Thoracic aorta (tissue), 2 donors: ENCODE data around the gene RALGAPA2. TPM values are rescaled to one million over a fixed set of nuclear protein-coding genes. Genes with fewer than 3 reads are reported as not detected.

ENCODE experiments used
- ATAC-seq: fragments of 150-250 bp; one replicate; pipeline ENCODE4 v1.8.0; 2017; ENCODE audit warnings: low read depth; ENCODE audit not compliant: insufficient number of reproducible peaks, low FRiP score
- DNase-seq: peaks from one replicate; pipeline ENCODE4 v3.0.0-alpha.2; 2020; ENCODE audit warnings: low spot score
- H3K27ac ChIP-seq, 2 donors: fragments of 200-600 bp; sonication (generic); 1 replicate in 1 of 2; 2 replicates in 1 of 2; pipeline ENCODE4 v1.5.1; 2016; ENCODE audit warnings: mild to moderate bottlenecking in 2 of 2, moderate library complexity in 2 of 2
- H3K27me3 ChIP-seq: fragments of 200-600 bp; sonication (generic); replicated peaks from 2 replicates; pipeline ENCODE4 v1.6.0; 2016; ENCODE audit warnings: mild to moderate bottlenecking; ENCODE audit not compliant: insufficient read depth
- H3K36me3 ChIP-seq: fragments of 200-600 bp; sonication (generic); one replicate; pipeline ENCODE4 v1.5.1; 2016
- H3K4me1 ChIP-seq, 2 donors: fragments of 200-600 bp; sonication (generic); 1 replicate in 1 of 2; 2 replicates in 1 of 2; pipeline versions ENCODE4 v1.5.1 to v1.6.0; 2016; ENCODE audit warnings: low read depth in 2 of 2, mild to moderate bottlenecking in 1 of 2; ENCODE audit not compliant: control insufficient read depth in 1 of 2
- H3K4me3 ChIP-seq: fragments of 200-600 bp; sonication (generic); 2 replicates; pipeline ENCODE4 v1.5.1; 2016; ENCODE audit warnings: mild to moderate bottlenecking
- H3K9me3 ChIP-seq: fragments of 200-600 bp; sonication (generic); 2 replicates; pipeline ENCODE4 v1.5.1; 2016
- total RNA-seq, 2 donors: library from RNA; depleted of rRNA; stranded (reverse); fragments of >200 nt; gene quantifications; one replicate each; pipeline versions ENCODE4 v1.1.0 to v1.2.3, GENCODE V29; 2016
- TF ChIP-seq, protein P1 (sequence below): fragments of 200-600 bp; sonication (generic); IDR thresholded peaks from one replicate; pipeline ENCODE4 v1.5.1; 2019; ENCODE audit warnings: antibody characterized with exemption

The RALGAPA2 gene
- total RNA-seq, 2 donors from 2014 or later, result 20.3 to 48.3 TPM

DNA sequence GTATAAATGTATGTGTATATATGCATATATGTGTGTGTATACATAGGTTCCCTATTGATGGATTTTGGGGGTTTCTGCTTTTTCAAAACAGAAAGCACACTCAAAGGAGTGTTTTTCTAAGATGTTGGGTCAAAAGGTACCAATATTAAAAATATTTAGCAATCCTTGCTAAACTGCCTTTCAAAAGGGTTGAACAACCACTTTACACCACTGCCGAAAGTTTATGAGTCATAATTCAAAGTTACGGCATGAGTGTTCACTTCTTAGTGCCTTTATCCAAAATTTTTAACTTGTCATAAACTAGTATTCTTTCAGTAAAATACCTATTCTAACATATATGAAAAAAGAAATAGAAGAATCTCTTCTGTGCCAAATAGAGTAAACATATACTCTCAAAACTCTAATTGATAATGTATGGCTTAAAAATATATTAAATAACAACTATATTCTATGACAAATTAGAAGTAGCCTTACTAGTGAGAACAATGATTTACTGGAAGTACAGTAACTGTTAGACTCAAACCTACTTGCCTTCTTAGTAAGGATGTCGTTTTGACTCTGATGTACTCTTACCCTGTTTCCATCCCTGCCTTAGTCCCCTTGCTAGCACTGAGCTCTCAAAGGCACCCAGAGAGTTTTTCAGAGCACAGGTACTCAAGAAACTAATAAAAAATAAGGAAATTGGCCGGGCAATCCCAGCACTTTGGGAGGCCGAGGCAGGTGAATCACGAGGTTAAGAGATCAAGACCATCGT is 208.5 kb downstream of the RALGAPA2 start:
- TF ChIP-seq, protein P1, sequence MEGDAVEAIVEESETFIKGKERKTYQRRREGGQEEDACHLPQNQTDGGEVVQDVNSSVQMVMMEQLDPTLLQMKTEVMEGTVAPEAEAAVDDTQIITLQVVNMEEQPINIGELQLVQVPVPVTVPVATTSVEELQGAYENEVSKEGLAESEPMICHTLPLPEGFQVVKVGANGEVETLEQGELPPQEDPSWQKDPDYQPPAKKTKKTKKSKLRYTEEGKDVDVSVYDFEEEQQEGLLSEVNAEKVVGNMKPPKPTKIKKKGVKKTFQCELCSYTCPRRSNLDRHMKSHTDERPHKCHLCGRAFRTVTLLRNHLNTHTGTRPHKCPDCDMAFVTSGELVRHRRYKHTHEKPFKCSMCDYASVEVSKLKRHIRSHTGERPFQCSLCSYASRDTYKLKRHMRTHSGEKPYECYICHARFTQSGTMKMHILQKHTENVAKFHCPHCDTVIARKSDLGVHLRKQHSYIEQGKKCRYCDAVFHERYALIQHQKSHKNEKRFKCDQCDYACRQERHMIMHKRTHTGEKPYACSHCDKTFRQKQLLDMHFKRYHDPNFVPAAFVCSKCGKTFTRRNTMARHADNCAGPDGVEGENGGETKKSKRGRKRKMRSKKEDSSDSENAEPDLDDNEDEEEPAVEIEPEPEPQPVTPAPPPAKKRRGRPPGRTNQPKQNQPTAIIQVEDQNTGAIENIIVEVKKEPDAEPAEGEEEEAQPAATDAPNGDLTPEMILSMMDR, result no peak
- no peak overlapping the region for H3K27ac ChIP-seq
- H3K4me1 ChIP-seq, result no peaks in the 10 kb centered on the region
- peaks cover 26% of the 10 kb centered on the region for H3K36me3 ChIP-seq
- no peaks in the 10 kb centered on the region for H3K9me3 ChIP-seq
- H3K27me3 ChIP-seq, result no peaks in the 10 kb centered on the region
- no peak for DNase-seq
- no peak for ATAC-seq
- no peak overlapping the region for H3K4me3 ChIP-seq

DNA sequence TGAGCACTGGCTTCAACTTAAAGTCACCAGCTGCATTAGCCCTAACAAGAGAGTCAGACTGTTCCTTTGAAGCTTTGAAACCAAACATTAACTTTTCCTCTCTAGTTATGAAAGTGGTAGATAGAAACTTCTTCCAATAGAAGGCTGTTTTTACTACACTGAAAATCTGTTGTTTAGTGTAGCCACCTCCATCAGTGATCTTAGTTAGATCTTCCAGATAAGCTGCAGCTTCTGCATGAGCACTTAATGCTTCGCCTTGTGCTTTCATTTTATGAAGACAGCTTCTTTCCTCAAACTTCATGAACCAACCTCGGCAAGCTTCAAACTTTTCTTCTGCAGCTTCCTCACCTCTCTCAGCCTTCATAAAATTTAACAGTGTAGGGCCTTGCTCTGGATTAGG is 211.3 kb downstream of the RALGAPA2 start:
- ATAC-seq (no peak), DNase-seq (no peak)
- no peaks in the 10 kb centered on the region for H3K9me3 ChIP-seq
- TF ChIP-seq, protein P1, result no peak
- H3K4me1 ChIP-seq, result no peaks in the 10 kb centered on the region
- no peaks in the 10 kb centered on the region for H3K27me3 ChIP-seq
- no peak overlapping the region for H3K27ac ChIP-seq
- no peak overlapping the region for H3K4me3 ChIP-seq
- H3K36me3 ChIP-seq, result peaks cover 27% of the 10 kb centered on the region

DNA sequence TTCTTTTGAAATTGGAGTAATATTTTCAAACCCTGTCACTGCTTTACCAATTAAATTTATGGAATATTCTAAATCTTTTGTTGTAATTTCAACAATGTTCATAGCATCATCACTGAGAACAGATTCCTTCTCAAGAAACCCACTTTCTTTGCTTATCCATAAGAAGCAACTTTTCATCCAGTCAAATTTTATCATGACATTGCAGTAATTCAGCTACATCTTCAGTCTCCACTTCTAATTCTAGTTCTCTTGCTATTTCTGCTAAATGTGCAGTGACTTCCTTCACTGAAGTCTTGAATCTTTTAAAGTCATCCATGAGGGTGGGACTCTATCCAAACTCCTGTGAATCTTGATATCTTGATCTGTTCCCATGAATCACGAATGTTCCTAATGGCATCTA is 212.1 kb downstream of the RALGAPA2 start:
- TF ChIP-seq, protein P1, result no peak
- Histone ChIP-seq H3K4me3 (no peak overlapping the region), H3K9me3 (no peaks in the 10 kb centered on the region), H3K27me3 (no peaks in the 10 kb centered on the region), H3K27ac (no peak overlapping the region), H3K4me1 (no peaks in the 10 kb centered on the region), H3K36me3 (peaks cover 27% of the 10 kb centered on the region)
- ATAC-seq (no peak), DNase-seq (no peak)

DNA sequence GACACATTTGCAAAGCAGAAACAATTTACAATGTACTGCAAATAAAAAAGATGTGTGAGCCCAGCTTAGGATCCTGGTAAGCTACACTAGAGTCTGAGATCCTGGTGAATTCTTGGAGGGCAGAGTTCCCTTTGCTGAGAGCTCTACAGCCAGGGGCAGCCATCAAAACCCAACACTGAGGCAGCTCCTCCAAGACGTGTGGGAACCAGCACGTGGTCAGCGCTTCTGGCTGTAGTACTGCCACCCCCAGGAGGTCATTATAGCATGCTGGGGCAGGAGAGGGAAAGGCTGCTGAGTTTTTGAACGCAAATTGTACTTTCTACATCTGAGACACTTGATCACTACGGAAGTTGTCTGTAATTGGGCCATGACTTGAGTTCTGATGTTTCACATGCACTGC is 213.0 kb downstream of the RALGAPA2 start:
- Histone ChIP-seq H3K36me3 (peaks cover 30% of the 10 kb centered on the region), H3K9me3 (no peaks in the 10 kb centered on the region), H3K27me3 (no peaks in the 10 kb centered on the region), H3K4me1 (no peaks in the 10 kb centered on the region), H3K27ac (no peak overlapping the region), H3K4me3 (no peak overlapping the region)
- ATAC-seq, result no peak
- DNase-seq, result no peak
- TF ChIP-seq, protein P1, result no peak

DNA sequence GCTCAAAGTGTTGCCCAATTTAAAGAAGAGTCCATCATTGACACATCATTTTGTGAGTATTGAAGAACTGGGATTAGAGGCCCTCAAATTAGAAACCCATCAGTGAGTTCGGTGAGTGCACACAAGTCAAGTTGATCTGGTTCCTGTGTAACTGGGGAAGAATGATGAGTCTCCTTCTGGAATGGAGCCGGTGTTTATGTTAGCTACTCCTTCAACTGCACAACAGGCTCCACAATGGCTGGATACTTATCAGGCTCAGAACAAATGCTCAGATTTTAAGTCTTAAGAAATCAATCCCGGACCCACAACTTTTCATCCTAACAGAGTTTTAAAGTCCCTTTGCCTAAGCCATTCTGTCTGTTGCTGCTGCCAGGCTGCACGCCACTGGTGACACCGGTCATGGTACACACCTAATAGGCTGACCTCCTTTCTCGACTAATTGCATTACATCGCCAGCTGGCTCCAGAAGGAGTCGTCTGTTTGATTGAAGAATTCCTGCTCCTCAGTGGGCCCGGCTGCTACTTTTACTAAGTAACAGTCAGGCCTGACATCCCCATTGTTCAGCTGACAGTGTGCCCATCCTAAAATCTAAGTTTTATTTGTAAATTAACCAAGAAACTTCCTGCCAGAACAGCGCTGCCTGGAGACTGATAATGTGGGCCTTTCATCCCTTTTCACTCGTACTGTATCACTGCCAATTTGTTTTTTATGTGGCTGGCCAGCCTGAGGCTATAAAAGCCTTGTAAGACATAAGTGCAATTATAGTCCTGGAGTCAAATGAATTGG is 214.2 kb downstream of the RALGAPA2 start:
- TF ChIP-seq, protein P1, result no peak

More for the DNA sequence above, 214.2 kb downstream of the RALGAPA2 start:
- no peak overlapping the region for H3K4me3 ChIP-seq
- DNase-seq, result no peak
- H3K36me3 ChIP-seq, result peaks cover 28% of the 10 kb centered on the region
- no peaks in the 10 kb centered on the region for H3K27me3 ChIP-seq
- no peak overlapping the region for H3K27ac ChIP-seq
- no peak for ATAC-seq
- H3K9me3 ChIP-seq, result no peaks in the 10 kb centered on the region
- H3K4me1 ChIP-seq, result no peaks in the 10 kb centered on the region
